ENCODE measurements around the gene SEC23IP. TPM values are rescaled to one million over a fixed set of nuclear protein-coding genes. Genes with fewer than 3 reads are reported as not detected.

Gene SEC23IP
- total and polyA plus RNA-seq, 2 donors (not counting 1 experiment from before 2014, with no cell fraction given): 10.5 to 69.7 TPM

- Histone ChIP-seq H3K36me3 (replicated peaks in 1 of 2; ENCODE audit: control extremely low read depth in 1 of 2, control insufficient read depth in 1 of 2, extremely low read depth in 1 of 2, insufficient read depth in 2 of 2, low read length in 1 of 2) (peaks cover 3 to 71% of the 10 kb centered on the region in 2 experiments), H4K20me1 (ENCODE audit: control insufficient read depth, insufficient read depth, low read length, poor library complexity, severe bottlenecking) (no peaks in the 10 kb centered on the region), H3K4me3 (ENCODE audit: control extremely low read depth in 1 of 5, extremely low read depth in 1 of 5, insufficient read depth in 1 of 5, low read depth in 2 of 5, low read length in 4 of 5) (no peak overlapping the region), H2AFZ (ENCODE audit: insufficient read depth, low read depth, low read length, poor library complexity, severe bottlenecking) (no peak overlapping the region), H3K27ac (ENCODE audit: low read length in 2 of 2) (no peak overlapping the region), H3K9me3 (ENCODE audit: control extremely low read depth in 1 of 3, control insufficient read depth in 2 of 3, insufficient read depth in 1 of 3, low read length in 2 of 3) (no peaks in the 10 kb centered on the region), H3K9ac (ENCODE audit: low read length) (no peak overlapping the region), H3K27me3 (replicated peaks in 1 of 4; ENCODE audit: control extremely low read depth in 1 of 4, control insufficient read depth in 3 of 4, insufficient read depth in 4 of 4, low read length in 3 of 4) (no peaks in the 10 kb centered on the region), H3K79me2 (ENCODE audit: control insufficient read depth, insufficient read depth, low read length) (no peaks in the 10 kb centered on the region), H3K4me2 (replicated peaks; ENCODE audit: low read depth, low read length, poor library complexity, severe bottlenecking) (no peak overlapping the region), H3K4me1 (ENCODE audit: control insufficient read depth in 2 of 2, insufficient read depth in 2 of 2, low read length in 2 of 2) (no peaks in the 10 kb centered on the region)
- H3K27ac Mint-ChIP-seq: no peak overlapping the region
- intact Hi-C loops (cut with micrococcal nuclease): no loop called here
- H3K4me1 Mint-ChIP-seq: no peaks in the 10 kb centered on the region
- ChIA-PET CTCF (no interaction called here), POLR2A (no interaction called here)
- no peak for TF ChIP-seq EZH2 (IDR thresholded peaks at IDR 0.05; ENCODE audit: borderline replicate concordance, insufficient read depth, low read depth, low read length, poor library complexity, severe bottlenecking)
- TF ChIP-seq, protein P1, sequence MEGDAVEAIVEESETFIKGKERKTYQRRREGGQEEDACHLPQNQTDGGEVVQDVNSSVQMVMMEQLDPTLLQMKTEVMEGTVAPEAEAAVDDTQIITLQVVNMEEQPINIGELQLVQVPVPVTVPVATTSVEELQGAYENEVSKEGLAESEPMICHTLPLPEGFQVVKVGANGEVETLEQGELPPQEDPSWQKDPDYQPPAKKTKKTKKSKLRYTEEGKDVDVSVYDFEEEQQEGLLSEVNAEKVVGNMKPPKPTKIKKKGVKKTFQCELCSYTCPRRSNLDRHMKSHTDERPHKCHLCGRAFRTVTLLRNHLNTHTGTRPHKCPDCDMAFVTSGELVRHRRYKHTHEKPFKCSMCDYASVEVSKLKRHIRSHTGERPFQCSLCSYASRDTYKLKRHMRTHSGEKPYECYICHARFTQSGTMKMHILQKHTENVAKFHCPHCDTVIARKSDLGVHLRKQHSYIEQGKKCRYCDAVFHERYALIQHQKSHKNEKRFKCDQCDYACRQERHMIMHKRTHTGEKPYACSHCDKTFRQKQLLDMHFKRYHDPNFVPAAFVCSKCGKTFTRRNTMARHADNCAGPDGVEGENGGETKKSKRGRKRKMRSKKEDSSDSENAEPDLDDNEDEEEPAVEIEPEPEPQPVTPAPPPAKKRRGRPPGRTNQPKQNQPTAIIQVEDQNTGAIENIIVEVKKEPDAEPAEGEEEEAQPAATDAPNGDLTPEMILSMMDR (IDR thresholded peaks at IDR 0.05): peak; percentile 24
- no peaks in the 10 kb centered on the region for H3K27me3 Mint-ChIP-seq
- DNase-seq (no peak), ATAC-seq (ENCODE audit: low read depth) (no peak)
- no CpG with 5 or more reads among the region's 3 CpGs for WGBS (ENCODE audit: insufficient coverage)
- no peaks in the 10 kb centered on the region for H3K9me3 Mint-ChIP-seq (ENCODE audit: insufficient read depth)
- H3K4me3 Mint-ChIP-seq: no peak overlapping the region
Measured at GRCh38 chr10:119933179-119933578, 40.6 kb downstream of the SEC23IP start.

GRCh38 chr10:119940487-119940886, 48.0 kb downstream of the SEC23IP start:
- DNase-seq (no peak), ATAC-seq (ENCODE audit: low read depth) (no peak)
- Mint-ChIP-seq H3K27ac (no peak overlapping the region), H3K4me3 (no peak overlapping the region), H3K27me3 (no peaks in the 10 kb centered on the region), H3K9me3 (ENCODE audit: insufficient read depth) (no peaks in the 10 kb centered on the region), H3K4me1 (no peaks in the 10 kb centered on the region)
- Histone ChIP-seq H3K4me2 (replicated peaks; ENCODE audit: low read depth, low read length, poor library complexity, severe bottlenecking) (no peak overlapping the region), H3K27me3 (replicated peaks in 1 of 4; ENCODE audit: control extremely low read depth in 1 of 4, control insufficient read depth in 3 of 4, insufficient read depth in 4 of 4, low read length in 3 of 4) (no peaks in the 10 kb centered on the region), H3K4me3 (ENCODE audit: control extremely low read depth in 1 of 5, extremely low read depth in 1 of 5, insufficient read depth in 1 of 5, low read depth in 2 of 5, low read length in 4 of 5) (no peak overlapping the region), H3K36me3 (replicated peaks in 1 of 2; ENCODE audit: control extremely low read depth in 1 of 2, control insufficient read depth in 1 of 2, extremely low read depth in 1 of 2, insufficient read depth in 2 of 2, low read length in 1 of 2) (peaks cover 9 to 40% of the 10 kb centered on the region in 2 experiments), H3K4me1 (ENCODE audit: control insufficient read depth in 2 of 2, insufficient read depth in 2 of 2, low read length in 2 of 2) (no peaks in the 10 kb centered on the region), H3K9ac (ENCODE audit: low read length) (no peak overlapping the region), H3K27ac (ENCODE audit: low read length in 2 of 2) (no peak overlapping the region), H3K9me3 (ENCODE audit: control extremely low read depth in 1 of 3, control insufficient read depth in 2 of 3, insufficient read depth in 1 of 3, low read length in 2 of 3) (no peaks in the 10 kb centered on the region), H2AFZ (ENCODE audit: insufficient read depth, low read depth, low read length, poor library complexity, severe bottlenecking) (no peak overlapping the region), H3K79me2 (ENCODE audit: control insufficient read depth, insufficient read depth, low read length) (no peaks in the 10 kb centered on the region), H4K20me1 (ENCODE audit: control insufficient read depth, insufficient read depth, low read length, poor library complexity, severe bottlenecking) (no peaks in the 10 kb centered on the region)
- TF ChIP-seq EZH2 (IDR thresholded peaks at IDR 0.05; ENCODE audit: borderline replicate concordance, insufficient read depth, low read depth, low read length, poor library complexity, severe bottlenecking): no peak
- TF ChIP-seq, protein P1 (IDR thresholded peaks at IDR 0.05): no peak
- intact Hi-C loops (cut with micrococcal nuclease): no loop called here
- no CpG with 5 or more reads among the region's 3 CpGs for WGBS (ENCODE audit: insufficient coverage)
- ChIA-PET POLR2A (no interaction called here), CTCF (no interaction called here)

Measured in B cell (primary cell).